MV-4-11 (cell line): ENCODE data around the gene ITGAD.
"Not testable (repeated sequence)": the region's sequence is repeated elsewhere in the genome, so short reads cannot be mapped to it uniquely, and the experiment has no call there.

Source experiments
- DNase-seq: peaks from one replicate; lab custom pipeline; 2025; lab: John Stamatoyannopoulos, UW

Gene ITGAD

GRCh38 chr16:31429796-31430195, 36.7 kb downstream of the ITGAD start:
- DNase-seq: no peak

GRCh38 chr16:31430380-31431052, 37.4 kb downstream of the ITGAD start:
- DNase-seq: no peak

GRCh38 chr16:31435341-31436220, 42.4 kb downstream of the ITGAD start:
- no peak for DNase-seq

GRCh38 chr16:31436221-31437045, 43.3 kb downstream of the ITGAD start:
- DNase-seq: no peak

GRCh38 chr16:31438414-31438813, 45.3 kb downstream of the ITGAD start:
- no peak for DNase-seq

- not testable (repeated sequence) for DNase-seq
These were observed 45.9 kb downstream of the ITGAD start for GRCh38 chr16:31439023-31439422.

GRCh38 chr16:31439519-31439918, 46.4 kb downstream of the ITGAD start:
- no peak for DNase-seq

- DNase-seq: no peak
These were observed 47.5 kb downstream of the ITGAD start for GRCh38 chr16:31440516-31441184.

- DNase-seq: no peak
These were observed 48.8 kb downstream of the ITGAD start for GRCh38 chr16:31441956-31442355.

GRCh38 chr16:31445931-31446330, 52.8 kb downstream of the ITGAD start:
- not testable (repeated sequence) for DNase-seq

GRCh38 chr16:31451201-31451600, 58.1 kb downstream of the ITGAD start:
- DNase-seq: no peak

GRCh38 chr16:31451681-31452351, 58.7 kb downstream of the ITGAD start:
- peak; percentile 51 for DNase-seq

- no peak for DNase-seq
These were observed 59.5 kb downstream of the ITGAD start for GRCh38 chr16:31452631-31453106.

GRCh38 chr16:31453255-31454204, 60.4 kb downstream of the ITGAD start:
- DNase-seq: peak; percentile 34

GRCh38 chr16:31455601-31456314, 62.6 kb downstream of the ITGAD start:
- DNase-seq: peak; percentile 17

- DNase-seq: no peak
These were observed 63.8 kb downstream of the ITGAD start for GRCh38 chr16:31456988-31457360.

GRCh38 chr16:31458073-31458843, 65.1 kb downstream of the ITGAD start:
- peak; percentile 73 for DNase-seq

- DNase-seq: peak; percentile 98
These were observed 65.9 kb downstream of the ITGAD start, which contains the start of gene ARMC5 for GRCh38 chr16:31458844-31459686. Gene ARMC5 (plus strand): TSS chr16:31459501. CDS start chr16:31459525, 24 bp downstream.
